Measurements from ENCODE around the gene ZNF629.

The ZNF629 gene

DNA sequence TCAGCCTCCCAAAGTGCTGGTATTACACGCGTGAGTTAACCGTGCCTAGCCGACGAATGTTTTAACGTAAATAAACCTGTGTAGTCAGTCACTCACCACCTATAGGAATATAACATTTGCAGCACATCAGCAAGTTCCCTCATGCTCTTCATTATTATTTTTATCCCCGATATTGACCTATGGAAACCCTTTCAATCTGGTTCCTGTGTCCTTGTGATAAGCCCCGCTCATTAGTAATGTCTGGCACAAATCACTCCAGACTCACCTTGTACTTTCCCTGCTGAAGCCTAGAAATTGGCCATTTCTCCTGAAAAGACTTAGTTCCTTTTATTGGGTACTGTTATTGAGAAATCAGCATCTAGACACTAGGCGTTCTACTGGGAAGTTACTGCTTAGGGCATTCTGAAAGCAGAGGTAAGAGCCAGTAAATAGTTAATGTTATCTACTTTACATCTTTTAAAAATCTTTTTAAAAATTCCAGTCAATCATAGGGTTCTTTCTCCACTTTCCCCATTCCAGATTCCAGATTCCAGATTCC is 40.3 kb downstream of the ZNF629 start:
- no peak for DNase-seq

DNA sequence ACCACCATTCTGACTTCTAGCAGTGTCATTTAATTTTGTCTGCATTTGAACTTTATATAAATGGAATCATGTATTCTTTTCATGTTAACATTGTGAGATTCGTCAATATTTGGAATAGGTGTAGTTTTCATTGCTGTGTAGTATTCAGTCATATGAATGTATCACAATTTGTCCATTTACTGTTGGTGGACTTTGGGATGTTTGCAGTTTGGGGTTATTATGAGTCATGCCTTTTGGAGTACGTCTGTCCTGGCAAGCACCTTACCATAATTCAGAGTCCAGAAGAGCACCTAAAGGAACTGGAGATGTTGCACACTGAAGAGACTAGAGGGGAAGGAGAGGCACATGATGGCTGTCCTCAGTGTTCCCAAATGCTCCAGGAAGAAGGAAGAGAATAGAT is 41.9 kb downstream of the ZNF629 start:
- DNase-seq = no peak

DNA sequence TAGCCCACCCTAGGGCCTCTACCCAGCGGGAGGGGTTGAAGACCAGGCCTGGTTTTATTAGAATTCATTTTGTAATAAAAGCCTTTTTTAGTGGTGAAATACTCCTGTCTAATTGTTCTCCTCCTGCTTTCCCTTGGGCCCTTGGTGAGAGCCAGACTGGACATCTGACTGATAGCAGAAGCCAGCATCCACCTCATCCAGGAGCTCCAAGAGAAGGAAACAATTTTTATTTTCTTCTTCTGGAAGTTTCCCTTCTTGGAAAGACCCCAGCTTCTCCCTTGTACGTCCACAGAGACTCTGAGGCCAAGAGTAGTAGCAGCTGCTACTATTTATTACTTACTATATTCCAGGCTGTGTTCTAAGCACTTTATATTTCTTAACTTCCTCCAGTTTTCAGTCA is 42.8 kb downstream of the ZNF629 start:
- DNase-seq = no peak

GRCh38 chr16:30743716-30744115 is 43.3 kb downstream of the ZNF629 start:
- DNase-seq = no peak

DNA sequence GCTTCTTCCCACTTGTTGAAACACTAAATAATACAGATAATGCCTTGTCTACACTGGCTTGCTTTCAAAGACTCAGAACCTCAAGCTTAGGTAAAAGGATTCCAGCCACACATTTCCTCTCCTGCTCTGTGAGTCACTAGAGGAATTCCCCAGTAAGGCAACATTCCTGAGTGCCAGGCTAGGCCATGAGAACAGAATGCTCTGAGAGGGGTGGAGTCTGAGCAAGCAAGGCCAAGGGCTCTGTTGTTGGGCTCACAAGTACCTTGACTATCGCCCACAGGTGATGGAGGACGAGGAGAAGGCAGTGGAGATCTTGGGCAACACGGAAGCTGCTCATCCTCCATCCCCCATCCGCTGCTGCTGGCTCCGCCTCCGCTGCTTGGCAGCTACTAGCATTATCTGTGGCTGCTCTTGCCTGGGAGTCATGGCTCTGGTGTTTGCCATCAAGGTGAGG is 45.5 kb downstream of the ZNF629 start:
- DNase-seq = no peak

- no peak for DNase-seq
Observed at GRCh38 chr16:30740364-30741251, 46.4 kb downstream of the ZNF629 start.

DNA sequence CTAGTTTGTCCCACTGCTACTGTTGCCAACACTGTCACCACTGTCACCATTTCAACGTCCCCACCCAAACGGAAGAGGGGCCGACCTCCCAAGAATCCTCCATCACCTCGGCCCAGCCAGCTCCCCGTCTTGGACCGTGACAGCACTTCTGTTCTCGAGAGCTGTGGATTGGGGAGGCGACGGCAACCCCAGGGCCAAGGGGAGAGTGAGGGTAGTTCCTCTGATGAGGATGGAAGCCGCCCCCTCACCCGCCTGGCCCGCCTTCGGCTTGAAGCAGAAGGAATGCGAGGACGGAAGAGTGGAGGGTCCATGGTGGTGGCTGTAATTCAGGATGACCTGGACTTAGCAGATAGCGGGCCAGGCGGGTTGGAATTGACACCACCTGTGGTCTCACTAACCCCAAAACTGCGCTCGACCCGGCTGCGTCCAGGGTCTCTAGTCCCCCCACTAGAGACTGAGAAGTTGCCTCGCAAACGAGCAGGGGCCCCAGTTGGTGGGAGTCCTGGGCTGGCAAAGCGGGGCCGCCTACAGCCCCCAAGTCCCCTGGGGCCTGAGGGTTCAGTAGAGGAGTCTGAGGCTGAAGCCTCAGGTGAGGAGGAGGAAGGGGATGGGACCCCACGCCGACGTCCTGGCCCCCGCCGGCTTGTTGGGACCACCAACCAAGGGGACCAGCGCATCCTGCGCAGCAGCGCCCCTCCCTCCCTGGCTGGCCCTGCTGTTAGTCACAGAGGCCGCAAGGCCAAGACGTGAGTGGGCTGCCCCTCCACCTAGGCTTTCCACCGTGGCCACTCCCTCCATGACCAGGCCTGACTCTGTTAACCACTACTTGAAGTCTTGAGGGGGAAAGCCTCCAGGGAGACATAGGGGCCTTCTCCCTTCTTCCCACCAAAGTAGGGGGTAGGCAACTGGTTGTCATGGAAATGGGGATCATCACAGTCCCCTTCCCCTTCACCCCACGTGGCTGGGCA is 47.7 kb downstream of the ZNF629 start:
- DNase-seq = no peak

GRCh38 chr16:30737794-30738648 is 49.0 kb downstream of the ZNF629 start:
- no peak for DNase-seq

DNA sequence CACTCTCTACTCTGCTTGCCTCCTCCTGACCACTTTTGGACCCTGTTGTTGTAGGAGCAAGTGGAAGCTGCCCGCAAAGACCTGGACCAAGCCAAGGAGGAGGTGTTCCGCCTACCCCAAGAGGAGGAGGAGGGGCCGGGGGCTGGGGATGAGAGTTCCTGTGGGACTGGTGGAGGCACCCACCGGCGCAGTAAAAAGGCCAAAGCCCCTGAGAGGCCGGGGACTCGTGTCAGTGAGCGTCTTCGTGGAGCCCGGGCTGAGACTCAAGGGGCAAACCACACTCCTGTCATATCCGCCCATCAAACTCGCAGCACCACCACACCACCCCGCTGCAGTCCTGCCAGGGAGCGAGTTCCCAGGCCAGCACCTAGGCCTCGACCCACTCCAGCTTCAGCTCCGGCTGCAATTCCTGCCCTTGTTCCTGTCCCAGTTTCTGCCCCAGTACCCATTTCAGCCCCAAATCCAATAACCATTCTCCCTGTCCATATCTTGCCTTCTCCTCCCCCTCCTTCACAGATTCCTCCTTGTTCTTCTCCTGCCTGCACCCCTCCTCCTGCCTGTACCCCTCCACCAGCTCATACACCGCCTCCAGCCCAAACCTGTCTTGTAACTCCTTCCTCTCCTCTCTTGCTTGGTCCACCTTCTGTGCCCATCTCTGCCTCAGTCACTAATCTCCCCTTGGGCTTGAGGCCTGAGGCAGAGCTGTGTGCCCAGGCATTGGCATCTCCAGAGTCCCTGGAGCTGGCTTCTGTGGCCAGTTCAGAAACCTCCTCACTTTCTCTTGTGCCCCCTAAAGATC is 49.8 kb downstream of the ZNF629 start:
- DNase-seq = no peak

DNA sequence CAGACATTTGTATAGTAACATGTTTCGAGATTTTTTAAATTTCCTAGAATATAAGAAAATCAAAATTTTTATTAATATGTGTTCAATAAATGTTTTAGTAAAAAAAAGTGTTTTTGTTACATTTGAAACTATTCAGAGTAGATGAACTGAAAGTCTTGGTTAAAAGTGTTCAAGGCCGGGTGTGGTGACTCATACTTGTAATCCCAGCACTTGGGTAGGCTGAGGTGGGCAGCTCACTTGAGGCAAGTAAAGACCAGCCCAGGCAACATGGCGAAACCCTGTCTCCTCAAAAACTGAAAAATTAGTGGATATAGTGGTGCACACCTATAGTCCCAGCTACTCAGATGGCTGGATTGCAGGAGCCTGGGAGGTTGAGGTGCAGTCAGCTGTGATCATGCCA is 55.6 kb downstream of the ZNF629 start:
- DNase-seq = no peak

DNA sequence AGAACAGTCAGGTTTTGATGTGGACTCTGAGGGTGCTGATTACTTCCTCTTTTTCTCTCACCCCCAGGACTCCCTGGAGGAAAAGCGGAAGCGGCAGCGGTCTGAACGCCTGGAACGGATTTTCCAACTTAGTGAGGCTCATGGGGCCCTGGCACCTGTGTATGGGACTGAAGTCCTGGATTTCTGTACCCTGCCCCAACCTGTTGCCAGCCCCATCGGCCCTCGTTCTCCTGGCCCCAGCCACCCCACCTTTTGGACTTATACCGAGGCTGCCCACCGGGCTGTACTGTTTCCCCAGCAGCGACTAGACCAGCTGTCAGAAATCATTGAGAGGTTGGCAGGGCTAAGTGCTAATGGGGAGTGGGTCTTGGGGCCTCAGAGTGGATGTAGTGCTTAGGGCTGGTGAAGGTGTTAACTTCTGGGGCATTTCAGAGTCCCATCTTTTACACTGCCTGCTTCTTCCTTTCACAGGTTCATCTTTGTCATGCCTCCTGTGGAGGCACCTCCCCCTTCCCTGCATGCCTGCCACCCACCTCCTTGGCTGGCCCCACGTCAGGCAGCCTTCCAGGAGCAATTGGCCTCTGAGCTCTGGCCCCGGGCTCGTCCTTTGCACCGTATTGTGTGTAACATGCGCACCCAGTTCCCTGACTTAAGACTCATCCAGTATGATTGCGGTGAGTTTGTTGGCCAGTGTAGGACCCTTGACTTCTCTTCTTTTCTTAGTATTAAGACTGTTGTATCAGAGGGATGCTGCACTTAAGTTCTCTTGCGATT is 57.9 kb downstream of the ZNF629 start:
- DNase-seq = no peak
